ENCODE results near the gene PLXNB3. TPM values are rescaled to one million over a fixed set of nuclear protein-coding genes. Genes with fewer than 3 reads are reported as not detected.
"Not testable (repeated sequence)": the region's sequence is repeated elsewhere in the genome, so short reads cannot be mapped to it uniquely, and the experiment has no call there.

PLXNB3 gene
- total and polyA plus RNA-seq, 5 experiments from 2014 or later, result 0.34 to 0.41 TPM; not detected in 3

GRCh38 chrX:153736071-153736820 is 27.8 kb upstream of the PLXNB3 start:
- Mint-ChIP-seq H3K4me1 (peaks cover 5 to 38% (median 16%) of the 10 kb centered on the region in 4 donors), H3K9me3 (peaks cover 0 to 3% (median 0%) of the 10 kb centered on the region in 9 donors), H3K27ac (peak overlapping the region in 1 of 10 donors; percentile 14), H3K36me3 (peaks cover 7 to 17% (median 9%) of the 10 kb centered on the region in 3 donors), H3K27me3 (no peaks in the 10 kb centered on the region), H3K4me3 (no peak overlapping the region)
- ATAC-seq (no peak), DNase-seq (no peak)
- POLR2A ChIA-PET, result no interaction called here

GRCh38 chrX:153736871-153737441 is 27.1 kb upstream of the PLXNB3 start:
- Mint-ChIP-seq H3K4me1 (peaks cover 5 to 38% (median 13%) of the 10 kb centered on the region in 4 donors), H3K36me3 (peaks cover under 1 to 10% (median 1%) of the 10 kb centered on the region in 3 donors), H3K27me3 (no peaks in the 10 kb centered on the region), H3K27ac (no peak overlapping the region), H3K4me3 (no peak overlapping the region), H3K9me3 (peaks cover 0 to 2% (median 0%) of the 10 kb centered on the region in 9 donors)
- ATAC-seq (no peak), DNase-seq (no peak)
- POLR2A ChIA-PET, result no interaction called here

GRCh38 chrX:153738056-153738605 is 25.9 kb upstream of the PLXNB3 start:
- Mint-ChIP-seq H3K27ac (no peak overlapping the region), H3K4me1 (peaks cover 5 to 39% (median 13%) of the 10 kb centered on the region in 4 donors), H3K4me3 (peak overlapping the region in 1 of 10 donors; percentile 54), H3K9me3 (peaks cover 0 to 2% (median 0%) of the 10 kb centered on the region in 9 donors), H3K27me3 (no peaks in the 10 kb centered on the region), H3K36me3 (peaks cover 0 to 6% (median 0%) of the 10 kb centered on the region in 3 donors)
- POLR2A ChIA-PET, result interaction anchor here (1.0 kb wide), 1 partner anchor 9 kb away, joined by 3 read pairs; no protein-coding TSS in a partner anchor
- DNase-seq, result no peak
- no peak for ATAC-seq

GRCh38 chrX:153739754-153740486 is 24.1 kb upstream of the PLXNB3 start:
- peak overlapping the region in 8 of 10 donors; percentile 78 to 88 (median 84) for H3K27ac Mint-ChIP-seq
- no peaks in the 10 kb centered on the region for H3K27me3 Mint-ChIP-seq
- ATAC-seq, result peak; percentile 89 to 92
- POLR2A ChIA-PET, result interaction anchor here (0.6 to 1.2 kb wide), 3 partner anchors 13 to 187 kb away, joined by 3 to 4 read pairs (median 3); no protein-coding TSS in a partner anchor
- H3K36me3 Mint-ChIP-seq, result peaks cover 0 to 4% (median 0%) of the 10 kb centered on the region in 3 donors
- peaks cover 5 to 46% (median 15%) of the 10 kb centered on the region in 4 donors for H3K4me1 Mint-ChIP-seq
- DNase-seq, result peak in 3 of 10 donors; percentile 25 to 44 (median 41)
- peak overlapping the region; percentile 55 to 80 (median 65) for H3K4me3 Mint-ChIP-seq
- peaks cover 0 to 2% (median 0%) of the 10 kb centered on the region in 9 donors for H3K9me3 Mint-ChIP-seq

GRCh38 chrX:153740631-153741222 is 23.3 kb upstream of the PLXNB3 start:
- DNase-seq (no peak), ATAC-seq (peak in 1 of 2 donors; percentile 8)

GRCh38 chrX:153741446-153741845 is 22.6 kb upstream of the PLXNB3 start:
- Mint-ChIP-seq H3K9me3 (no peaks in the 10 kb centered on the region), H3K4me1 (peaks cover 0 to 40% (median 14%) of the 10 kb centered on the region in 4 donors), H3K36me3 (peaks cover 0 to 2% (median 0%) of the 10 kb centered on the region in 3 donors), H3K27me3 (peaks cover 0 to 7% (median 3%) of the 10 kb centered on the region in 5 donors), H3K4me3 (peak overlapping the region in 6 of 10 donors; percentile 7 to 80 (median 51)), H3K27ac (peak overlapping the region in 5 of 10 donors; percentile 48 to 75 (median 65))
- ATAC-seq (no peak), DNase-seq (no peak)
- POLR2A ChIA-PET, result no interaction called here

More at GRCh38 chrX:153740631-153741222, 23.3 kb upstream of the PLXNB3 start:
- Mint-ChIP-seq H3K27me3 (no peaks in the 10 kb centered on the region), H3K4me1 (peaks cover under 1 to 40% (median 14%) of the 10 kb centered on the region in 4 donors), H3K9me3 (peaks cover 0 to 2% (median 0%) of the 10 kb centered on the region in 9 donors), H3K27ac (peak overlapping the region in 9 of 10 donors; percentile 48 to 88 (median 83)), H3K36me3 (peaks cover 0 to 3% (median 0%) of the 10 kb centered on the region in 3 donors), H3K4me3 (peak overlapping the region; percentile 41 to 80 (median 64))
- POLR2A ChIA-PET, result interaction anchor here (0.6 kb wide), 1 partner anchor 186 kb away, joined by 3 read pairs; no protein-coding TSS in a partner anchor

- POLR2A ChIA-PET, H3K27me3 Mint-ChIP-seq, DNase-seq, H3K4me3 Mint-ChIP-seq, H3K36me3 Mint-ChIP-seq, ATAC-seq, H3K9me3 Mint-ChIP-seq: not testable (repeated sequence)
- Mint-ChIP-seq H3K4me1 (peaks cover 0 to 39% (median 14%) of the 10 kb centered on the region in 4 donors), H3K27ac (peak overlapping the region in 1 of 10 donors; percentile 82)
Observed at GRCh38 chrX:153742111-153742510, 21.9 kb upstream of the PLXNB3 start.

GRCh38 chrX:153742796-153743467 is 21.1 kb upstream of the PLXNB3 start:
- ATAC-seq, H3K36me3 Mint-ChIP-seq, H3K27me3 Mint-ChIP-seq, H3K9me3 Mint-ChIP-seq, DNase-seq, POLR2A ChIA-PET, H3K4me3 Mint-ChIP-seq: not testable (repeated sequence)
- H3K27ac Mint-ChIP-seq, result peak overlapping the region in 1 of 10 donors; percentile 25
- peaks cover 0 to 39% (median 14%) of the 10 kb centered on the region in 4 donors for H3K4me1 Mint-ChIP-seq

GRCh38 chrX:153743468-153744209 is 20.4 kb upstream of the PLXNB3 start:
- Mint-ChIP-seq H3K4me3 (peak overlapping the region in 1 of 10 donors; percentile 7), H3K4me1 (peaks cover 0 to 36% (median 14%) of the 10 kb centered on the region in 4 donors)
- not testable (repeated sequence) for H3K27me3 Mint-ChIP-seq, H3K27ac Mint-ChIP-seq, ATAC-seq, H3K9me3 Mint-ChIP-seq, DNase-seq, H3K36me3 Mint-ChIP-seq
- POLR2A ChIA-PET, result interaction anchor here (1.0 kb wide), 1 partner anchor 181 kb away, joined by 3 read pairs; no protein-coding TSS in a partner anchor

GRCh38 chrX:153744210-153745066 is 19.6 kb upstream of the PLXNB3 start:
- ATAC-seq (peak in 1 of 2 donors; percentile 27), DNase-seq (peak in 2 of 10 donors; percentile 17 to 40)
- H3K4me3 Mint-ChIP-seq, result peak overlapping the region in 7 of 10 donors; percentile 7 to 71 (median 57)
- peaks cover 0 to 8% (median 3%) of the 10 kb centered on the region in 5 donors for H3K27me3 Mint-ChIP-seq
- no peaks in the 10 kb centered on the region for H3K36me3 Mint-ChIP-seq
- H3K9me3 Mint-ChIP-seq, result no peaks in the 10 kb centered on the region
- H3K27ac Mint-ChIP-seq, result peak overlapping the region in 5 of 10 donors; percentile 4 to 56 (median 37)
- peaks cover 0 to 29% (median 14%) of the 10 kb centered on the region in 4 donors for H3K4me1 Mint-ChIP-seq
- POLR2A ChIA-PET, result interaction anchor here (1.0 kb wide), 1 partner anchor 180 kb away, joined by 3 read pairs; no protein-coding TSS in a partner anchor

Data from naive thymus-derived CD8-positive, alpha-beta T cell (primary cell).